GM21717 (cell line): ENCODE results near the gene SLC35F3.

ENCODE experiments used
- ATAC-seq: cut with Tn5 transposase; IDR thresholded peaks from one replicate; pipeline ENCODE4 v1.9.1; 2021; ENCODE audit warnings: mild to moderate bottlenecking, moderate library complexity; ENCODE audit not compliant: unreplicated experiment

The SLC35F3 gene

GRCh38 chr1:233971753-233972152, 67.3 kb downstream of the SLC35F3 start:
- ATAC-seq, result no peak

GRCh38 chr1:233972563-233972950, 68.1 kb downstream of the SLC35F3 start:
- ATAC-seq, result no peak

- no peak for ATAC-seq
These were observed 68.6 kb downstream of the SLC35F3 start for GRCh38 chr1:233972951-233973635.

- ATAC-seq, result no peak
These were observed 71.0 kb downstream of the SLC35F3 start for GRCh38 chr1:233975486-233975885.

GRCh38 chr1:233981042-233981675, 76.7 kb downstream of the SLC35F3 start:
- no peak for ATAC-seq

GRCh38 chr1:233982827-233983518, 78.5 kb downstream of the SLC35F3 start:
- no peak for ATAC-seq

- ATAC-seq, result no peak
These were observed 79.3 kb downstream of the SLC35F3 start for GRCh38 chr1:233983811-233984210.

- no peak for ATAC-seq
These were observed 84.7 kb downstream of the SLC35F3 start for GRCh38 chr1:233988963-233989696.

GRCh38 chr1:233990486-233990885, 86.0 kb downstream of the SLC35F3 start:
- ATAC-seq, result no peak

- ATAC-seq, result no peak
These were observed 89.2 kb downstream of the SLC35F3 start for GRCh38 chr1:233993651-233994050.

- ATAC-seq, result no peak
These were observed 89.6 kb downstream of the SLC35F3 start for GRCh38 chr1:233994112-233994511.

- no peak for ATAC-seq
These were observed 94.0 kb downstream of the SLC35F3 start for GRCh38 chr1:233998456-233998855.

- no peak for ATAC-seq
These were observed 94.4 kb downstream of the SLC35F3 start for GRCh38 chr1:233998891-233999290.

- no peak for ATAC-seq
These were observed 96.1 kb downstream of the SLC35F3 start for GRCh38 chr1:234000557-234001041.

- ATAC-seq, result no peak
These were observed 97.3 kb downstream of the SLC35F3 start for GRCh38 chr1:234001817-234002216.

GRCh38 chr1:234004591-234004990, 100.1 kb downstream of the SLC35F3 start:
- no peak for ATAC-seq

- ATAC-seq, result no peak
These were observed 103.2 kb downstream of the SLC35F3 start for GRCh38 chr1:234007684-234008083.

GRCh38 chr1:234008591-234008990, 104.1 kb downstream of the SLC35F3 start:
- ATAC-seq, result no peak

- ATAC-seq, result no peak
These were observed 105.2 kb downstream of the SLC35F3 start for GRCh38 chr1:234009668-234010067.

- ATAC-seq, result no peak
These were observed 109.7 kb downstream of the SLC35F3 start for GRCh38 chr1:234014208-234014607.

- ATAC-seq, result no peak
These were observed 114.3 kb downstream of the SLC35F3 start for GRCh38 chr1:234018816-234019215.
